Suprapubic skin (tissue), 4 donors: ENCODE results near the gene MEAK7. TPM values are rescaled to one million over a fixed set of nuclear protein-coding genes. Genes with fewer than 3 reads are reported as not detected.
"Not testable (repeated sequence)": the region's sequence is repeated elsewhere in the genome, so short reads cannot be mapped to it uniquely, and the experiment has no call there.

Source experiments
- DNase-seq, 2 donors: peaks; one replicate each; pipeline ENCODE4 v3.0.0-alpha.2; 2019; ENCODE audit warnings: low spot score in 2 of 2
- H3K27ac ChIP-seq: fragments of 200-600 bp; sonication (generic); one replicate; pipeline ENCODE4 v1.5.1; 2019
- H3K27me3 ChIP-seq: fragments of 200-600 bp; sonication (generic); one replicate; pipeline ENCODE4 v1.5.1; 2019
- H3K36me3 ChIP-seq: fragments of 200-600 bp; sonication (generic); one replicate; pipeline ENCODE4 v1.5.1; 2019
- H3K4me1 ChIP-seq: fragments of 200-600 bp; sonication (generic); one replicate; pipeline ENCODE4 v1.5.1; 2019
- H3K4me3 ChIP-seq: fragments of 200-600 bp; sonication (generic); one replicate; pipeline ENCODE4 v1.5.1; 2019; ENCODE audit warnings: mild to moderate bottlenecking
- H3K9me3 ChIP-seq: fragments of 200-600 bp; sonication (generic); one replicate; pipeline ENCODE4 v1.5.1; 2019
- CTCF ChIP-seq, 2 donors: fragments of 200-600 bp in 1 of 2; fragments of 450-650 bp in 1 of 2; sonication (generic) in 1 of 2; IDR thresholded peaks; one replicate each; pipeline ENCODE4 v1.5.1; 2016 to 2019; ENCODE audit warnings: antibody characterized with exemption in 2 of 2, mild to moderate bottlenecking in 1 of 2, moderate library complexity in 1 of 2
- EP300 ChIP-seq: sonication (generic); formaldehyde crosslinking; IDR thresholded peaks from one replicate; pipeline ENCODE4 v1.6.1; 2017; ENCODE audit warnings: antibody characterized with exemption
- POLR2A ChIP-seq, 2 donors: fragments of 450-650 bp; IDR thresholded peaks; one replicate each; pipeline ENCODE4 v1.6.1; 2017; ENCODE audit warnings: antibody characterized with exemption in 2 of 2, mild to moderate bottlenecking in 2 of 2, moderate library complexity in 2 of 2
- POLR2AphosphoS5 ChIP-seq, 3 donors: sonication (generic); formaldehyde crosslinking; IDR thresholded peaks; one replicate each; pipeline ENCODE4 v1.6.1; 2017; ENCODE audit warnings: antibody characterized with exemption in 3 of 3
- WGBS: methylation state at CpG from one replicate; pipeline ENCODE4 v1.1.5; 2018; 5-methylcytosine and 5-hydroxymethylcytosine counted together
- total RNA-seq, 4 donors: library from RNA; depleted of rRNA; stranded (reverse); fragments of >200 nt; gene quantifications; one replicate each; pipeline ENCODE4 v1.1.0, GENCODE V29; 2016

MEAK7 gene
- total RNA-seq, 4 donors from 2014 or later = 9.2 to 17.9 (median 13.6) TPM

GRCh38 chr16:84527532-84528269 is 23.2 kb upstream of the MEAK7 start:
- Histone ChIP-seq H3K4me3 (peak overlapping the region; percentile 10), H3K27me3 (no peaks in the 10 kb centered on the region), H3K4me1 (peaks cover 33% of the 10 kb centered on the region), H3K9me3 (no peaks in the 10 kb centered on the region), H3K27ac (peak overlapping the region; percentile 73), H3K36me3 (no peaks in the 10 kb centered on the region)
- no peak for DNase-seq
- 45% methylated on average over 9 of the region's 11 CpGs for WGBS
- TF ChIP-seq POLR2AphosphoS5 (IDR thresholded peaks at IDR 0.05) (no peak), EP300 (no peak), CTCF (IDR thresholded peaks at IDR 0.05) (no peak), POLR2A (IDR thresholded peaks at IDR 0.05) (no peak)

GRCh38 chr16:84526794-84527531 is 22.5 kb upstream of the MEAK7 start:
- peak overlapping the region; percentile 10 for H3K4me3 ChIP-seq
- 33% methylated on average over 22 of the region's 29 CpGs for WGBS
- H3K27ac ChIP-seq = peak overlapping the region; percentile 73
- TF ChIP-seq CTCF (IDR thresholded peaks at IDR 0.05) = no peak
- no peak for TF ChIP-seq EP300
- TF ChIP-seq POLR2AphosphoS5 (IDR thresholded peaks at IDR 0.05) = no peak
- no peak for TF ChIP-seq POLR2A (IDR thresholded peaks at IDR 0.05)
- H3K36me3 ChIP-seq = no peaks in the 10 kb centered on the region
- no peak for DNase-seq
- H3K9me3 ChIP-seq = no peaks in the 10 kb centered on the region
- H3K27me3 ChIP-seq = no peaks in the 10 kb centered on the region
- peaks cover 26% of the 10 kb centered on the region for H3K4me1 ChIP-seq

GRCh38 chr16:84524941-84525581 is 20.6 kb upstream of the MEAK7 start:
- H3K4me3 ChIP-seq, H3K27me3 ChIP-seq, DNase-seq, H3K9me3 ChIP-seq, H3K36me3 ChIP-seq, H3K27ac ChIP-seq: not testable (repeated sequence)
- H3K4me1 ChIP-seq = peaks cover 17% of the 10 kb centered on the region
- 85% methylated on average over 21 of the region's 21 CpGs for WGBS

GRCh38 chr16:84524346-84524920 is 20.0 kb upstream of the MEAK7 start:
- Histone ChIP-seq H3K27ac (no peak overlapping the region), H3K36me3 (no peaks in the 10 kb centered on the region), H3K27me3 (no peaks in the 10 kb centered on the region), H3K4me1 (peaks cover 17% of the 10 kb centered on the region), H3K9me3 (no peaks in the 10 kb centered on the region), H3K4me3 (no peak overlapping the region)
- 85% methylated on average over 10 of the region's 14 CpGs for WGBS
- TF ChIP-seq POLR2A (IDR thresholded peaks at IDR 0.05) (no peak), POLR2AphosphoS5 (IDR thresholded peaks at IDR 0.05) (no peak), CTCF (IDR thresholded peaks at IDR 0.05) (no peak), EP300 (no peak)
- no peak for DNase-seq

- TF ChIP-seq POLR2A (IDR thresholded peaks at IDR 0.05) (no peak), CTCF (IDR thresholded peaks at IDR 0.05) (no peak), EP300 (no peak), POLR2AphosphoS5 (IDR thresholded peaks at IDR 0.05) (no peak)
- Histone ChIP-seq H3K27ac (no peak overlapping the region), H3K4me3 (no peak overlapping the region), H3K27me3 (no peaks in the 10 kb centered on the region), H3K9me3 (no peaks in the 10 kb centered on the region), H3K4me1 (no peaks in the 10 kb centered on the region), H3K36me3 (no peaks in the 10 kb centered on the region)
- no peak for DNase-seq
- 33% methylated on average over 4 of the region's 4 CpGs for WGBS
Observed at GRCh38 chr16:84521497-84521770, 17.0 kb upstream of the MEAK7 start.
